CD14-positive monocyte (primary cell): ENCODE measurements around the gene MSI2. TPM values are rescaled to one million over a fixed set of nuclear protein-coding genes. Genes with fewer than 3 reads are reported as not detected.

Experiments
- DNase-seq, 3 donors: peaks; one replicate each; pipeline ENCODE4 v3.0.0-alpha.2; 2011 to 2022
- H2AFZ ChIP-seq: 2 replicates; pipeline ENCODE4 v1.6.0; 2012; ENCODE audit warnings: mild to moderate bottlenecking, low read depth, low read length, inconsistent platforms; ENCODE audit not compliant: insufficient read depth, poor library complexity, severe bottlenecking
- H3K27ac ChIP-seq, 2 donors: 1 replicate in 1 of 2; 2 replicates in 1 of 2; pipeline ENCODE4 v1.5.1; 2012 to 2013; ENCODE audit warnings: low read length in 2 of 2, control low read depth in 1 of 2, inconsistent platforms in 1 of 2, low read depth in 1 of 2, mild to moderate bottlenecking in 1 of 2
- H3K27me3 ChIP-seq, 2 donors: one replicate each; pipeline versions ENCODE4 v1.6.0 to v1.6.1; 2011 to 2013; ENCODE audit warnings: low read length in 2 of 2; ENCODE audit not compliant: control insufficient read depth in 2 of 2, insufficient read depth in 2 of 2
- H3K36me3 ChIP-seq, 2 donors: replicated peaks in 1 of 2; 1 replicate in 1 of 2; 2 replicates in 1 of 2; pipeline versions ENCODE4 v1.5.1 to v1.6.1; 2012 to 2013; ENCODE audit warnings: low read length in 2 of 2, control low read depth in 1 of 2, inconsistent platforms in 1 of 2, mild to moderate bottlenecking in 1 of 2; ENCODE audit not compliant: insufficient read depth in 2 of 2, control insufficient read depth in 1 of 2
- H3K4me1 ChIP-seq, 2 donors: 1 replicate in 1 of 2; 2 replicates in 1 of 2; pipeline versions ENCODE4 v1.5.1 to v1.6.1; 2012 to 2013; ENCODE audit warnings: low read length in 2 of 2, control low read depth in 1 of 2, inconsistent platforms in 1 of 2, mild to moderate bottlenecking in 1 of 2, moderate library complexity in 1 of 2; ENCODE audit not compliant: insufficient read depth in 2 of 2, control insufficient read depth in 1 of 2
- H3K4me2 ChIP-seq: replicated peaks from 2 replicates; pipeline ENCODE3; 2012; ENCODE audit warnings: low read length, moderate library complexity, mild to moderate bottlenecking; ENCODE audit not compliant: poor library complexity, severe bottlenecking; ENCODE audit errors: extremely low read depth
- H3K4me3 ChIP-seq, 3 experiments: fragments of 200-600 bp in 1 of 3; sonication (generic) in 1 of 3; replicated peaks in 1 of 3; 1 replicate in 2 of 3; 2 replicates in 1 of 3; pipeline ENCODE4 v1.5.1; 2011 to 2013; ENCODE audit warnings: low read length in 3 of 3, mild to moderate bottlenecking in 3 of 3, control low read depth in 2 of 3, low read depth in 2 of 3, inconsistent platforms in 1 of 3, moderate library complexity in 1 of 3
- H3K79me2 ChIP-seq: 2 replicates; pipeline ENCODE4 v1.6.0; 2012; ENCODE audit warnings: mild to moderate bottlenecking, control low read depth, inconsistent platforms, low read length, moderate library complexity; ENCODE audit not compliant: insufficient read depth
- H3K9ac ChIP-seq: 2 replicates; pipeline ENCODE4 v1.6.0; 2017; ENCODE audit warnings: low read length, mild to moderate bottlenecking; ENCODE audit not compliant: insufficient read depth, poor library complexity, severe bottlenecking
- H3K9me3 ChIP-seq, 2 donors: replicated peaks in 1 of 2; 1 replicate in 1 of 2; 2 replicates in 1 of 2; pipeline versions ENCODE4 v1.5.1 to v1.6.1; 2012 to 2013; ENCODE audit warnings: low read length in 2 of 2, control low read depth in 1 of 2; ENCODE audit not compliant: control insufficient read depth in 1 of 2, insufficient read depth in 1 of 2
- H4K20me1 ChIP-seq: 2 replicates; pipeline ENCODE4 v1.6.0; 2012; ENCODE audit warnings: mild to moderate bottlenecking, low read length, control low read depth, moderate library complexity; ENCODE audit not compliant: insufficient read depth
- H3K27ac Mint-ChIP-seq, 7 donors: one replicate each; pipeline ENCODE4 v1.8.0; 2020; ENCODE audit warnings: mild to moderate bottlenecking in 7 of 7, mixed read lengths in 7 of 7, moderate library complexity in 6 of 7, inconsistent platforms in 2 of 7
- H3K27me3 Mint-ChIP-seq, 3 donors: one replicate each; pipeline ENCODE4 v1.8.0; 2021 to 2022; ENCODE audit warnings: low read depth in 3 of 3, mild to moderate bottlenecking in 3 of 3, mixed read lengths in 3 of 3, moderate library complexity in 3 of 3, inconsistent platforms in 1 of 3
- H3K36me3 Mint-ChIP-seq, 2 donors: one replicate each; pipeline ENCODE4 v1.8.0; 2020; ENCODE audit warnings: mixed read lengths in 2 of 2, inconsistent platforms in 1 of 2, mild to moderate bottlenecking in 1 of 2
- H3K4me1 Mint-ChIP-seq: one replicate; pipeline ENCODE4 v1.8.0; 2020; ENCODE audit warnings: mild to moderate bottlenecking, mixed read lengths
- H3K4me3 Mint-ChIP-seq, 2 donors: one replicate each; pipeline ENCODE4 v1.8.0; 2020; ENCODE audit warnings: mild to moderate bottlenecking in 2 of 2, mixed read lengths in 2 of 2, moderate library complexity in 1 of 2
- H3K9me3 Mint-ChIP-seq, 7 donors: one replicate each; pipeline ENCODE4 v1.8.0; 2020 to 2022; ENCODE audit warnings: mixed read lengths in 7 of 7, mild to moderate bottlenecking in 6 of 7, moderate library complexity in 6 of 7, inconsistent platforms in 2 of 7
- CTCF ChIP-seq: fragments of 200-600 bp; IDR thresholded peaks from one replicate; pipeline ENCODE4 v1.8.0; 2022; ENCODE audit warnings: antibody characterized with exemption, mild to moderate bottlenecking
- WGBS: methylation state at CpG from one replicate; pipeline ENCODE4 v1.1.5; 2013; ENCODE audit warnings: missing lambda C conversion rate; ENCODE audit not compliant: insufficient coverage; 5-methylcytosine and 5-hydroxymethylcytosine counted together
- intact Hi-C, 2 donors: fragments of 100-400 bp; cut with micrococcal nuclease; formaldehyde crosslinking; loops; one replicate each; pipeline versions ENCODE4 v1.15.0 to v1.15.1; 2023
- polyA plus RNA-seq, 3 donors: library from polyadenylated mRNA; depleted of rRNA in 1 of 3; unstranded in 2 of 3; stranded (reverse) in 1 of 3; fragments of 300-500 nt in 2 of 3; fragments of >200 nt in 1 of 3; fragmentation: Illumina TruSeq in 2 of 3; gene quantifications; 1 replicate in 2 of 3; 2 replicates in 1 of 3; pipeline ENCODE4 v1.2.3, GENCODE V29; 2012 to 2021

Gene MSI2
- polyA plus RNA-seq, 3 donors: 0.20 to 6.6 (median 0.37) TPM

GRCh38 chr17:57464191-57464864 is 208.0 kb downstream of the MSI2 start:
- Mint-ChIP-seq H3K9me3 (peaks cover 0 to 7% (median 0%) of the 10 kb centered on the region in 7 donors), H3K27me3 (peaks cover 0 to 1% (median 0%) of the 10 kb centered on the region in 3 donors), H3K4me1 (peaks cover 26% of the 10 kb centered on the region), H3K27ac (no peak overlapping the region), H3K4me3 (no peak overlapping the region), H3K36me3 (no peaks in the 10 kb centered on the region)
- no peak for TF ChIP-seq CTCF
- H4K20me1 ChIP-seq: no peaks in the 10 kb centered on the region
- H2AFZ ChIP-seq: no peak overlapping the region
- H3K4me2 ChIP-seq: no peak overlapping the region
- H3K27ac ChIP-seq: no peak overlapping the region
- no peaks in the 10 kb centered on the region for H3K36me3 ChIP-seq
- intact Hi-C loops: no loop called here
- no peak for DNase-seq
- no peaks in the 10 kb centered on the region for H3K27me3 ChIP-seq
- no peak overlapping the region for H3K4me3 ChIP-seq
- H3K9me3 ChIP-seq: no peaks in the 10 kb centered on the region
- no peaks in the 10 kb centered on the region for H3K79me2 ChIP-seq
- WGBS: 91% methylated on average over 9 of the region's 11 CpGs
- no peaks in the 10 kb centered on the region for H3K4me1 ChIP-seq
- H3K9ac ChIP-seq: no peak overlapping the region

DNA sequence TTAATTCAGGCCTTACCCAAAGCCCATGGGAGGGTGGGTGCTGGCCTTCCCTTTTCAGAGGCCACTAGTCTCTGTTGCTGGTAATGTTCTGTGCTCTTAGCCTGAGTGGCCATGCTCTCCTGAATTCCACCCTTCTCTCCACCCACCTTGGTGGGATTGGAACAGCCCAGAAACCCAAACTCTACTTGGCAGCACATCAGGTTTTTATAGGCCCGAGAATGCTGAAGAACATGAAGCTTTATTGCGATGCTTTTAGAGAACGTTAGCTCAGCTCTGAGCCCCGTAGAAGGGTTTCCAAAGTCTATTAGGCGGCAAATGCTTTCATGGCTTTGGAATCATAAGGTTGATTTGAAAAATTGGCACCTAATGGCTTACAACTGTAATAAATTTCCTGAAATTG is 209.3 kb downstream of the MSI2 start:
- no peak overlapping the region for H3K9ac ChIP-seq
- H3K27me3 Mint-ChIP-seq: peaks cover 0 to 1% (median 0%) of the 10 kb centered on the region in 3 donors
- 90% methylated on average over 5 of the region's 5 CpGs for WGBS
- H4K20me1 ChIP-seq: no peaks in the 10 kb centered on the region
- peaks cover 28% of the 10 kb centered on the region for H3K4me1 Mint-ChIP-seq
- no peak overlapping the region for H3K27ac ChIP-seq
- H2AFZ ChIP-seq: no peak overlapping the region
- H3K4me3 Mint-ChIP-seq: no peak overlapping the region
- no peaks in the 10 kb centered on the region for H3K9me3 ChIP-seq
- H3K79me2 ChIP-seq: no peaks in the 10 kb centered on the region
- no peak for DNase-seq
- TF ChIP-seq CTCF: no peak
- H3K4me1 ChIP-seq: no peaks in the 10 kb centered on the region
- no peak overlapping the region for H3K4me3 ChIP-seq
- H3K9me3 Mint-ChIP-seq: peaks cover 0 to 7% (median 0%) of the 10 kb centered on the region in 7 donors
- intact Hi-C loops: no loop called here
- no peak overlapping the region for H3K27ac Mint-ChIP-seq
- H3K27me3 ChIP-seq: no peaks in the 10 kb centered on the region
- H3K36me3 Mint-ChIP-seq: no peaks in the 10 kb centered on the region
- H3K4me2 ChIP-seq: no peak overlapping the region
- H3K36me3 ChIP-seq: no peaks in the 10 kb centered on the region
